GM18873 (cell line): Measurements from ENCODE around the gene ZNF526.

ENCODE experiments used
- ATAC-seq: cut with Tn5 transposase; IDR thresholded peaks from one replicate; pipeline ENCODE4 v1.9.1; 2021; ENCODE audit warnings: mild to moderate bottlenecking, moderate library complexity, moderate number of reproducible peaks; ENCODE audit not compliant: unreplicated experiment, low FRiP score

The ZNF526 gene

DNA sequence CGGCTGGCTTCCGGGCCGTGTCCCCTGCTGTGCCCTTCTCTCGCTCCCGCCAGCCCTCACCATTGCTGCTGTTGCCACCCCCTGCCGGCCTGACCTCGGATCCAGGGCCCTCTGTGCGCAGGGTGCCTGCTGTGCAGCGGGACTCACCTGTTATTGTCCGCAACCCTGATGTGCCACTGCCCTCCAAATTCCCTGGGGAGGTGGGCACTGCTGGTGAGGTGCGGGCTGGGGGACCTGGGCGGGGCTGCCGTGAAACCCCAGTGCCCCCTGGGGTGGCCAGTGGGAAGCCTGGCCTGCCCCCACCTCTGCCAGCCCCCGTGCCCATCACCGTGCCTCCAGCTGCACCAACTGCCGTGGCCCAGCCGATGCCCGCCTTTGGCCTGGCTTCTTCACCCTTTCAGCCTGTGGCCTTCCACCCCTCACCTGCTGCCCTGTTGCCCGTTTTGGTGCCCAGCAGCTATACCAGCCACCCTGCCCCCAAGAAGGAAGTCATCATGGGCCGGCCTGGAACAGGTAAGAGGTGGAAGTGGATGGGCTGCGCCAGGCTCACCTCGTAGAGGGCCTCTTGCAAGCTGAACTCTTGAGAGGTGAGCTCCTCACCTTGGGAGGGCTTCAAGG is 54.1 kb downstream of the ZNF526 start:
- ATAC-seq = no peak

- no peak for ATAC-seq
Measured at GRCh38 chr19:42275103-42275502, 55.0 kb downstream of the ZNF526 start.

GRCh38 chr19:42275517-42275916 is 55.4 kb downstream of the ZNF526 start:
- ATAC-seq = no peak

GRCh38 chr19:42276284-42276683 is 56.2 kb downstream of the ZNF526 start:
- ATAC-seq = no peak

GRCh38 chr19:42276821-42277220 is 56.7 kb downstream of the ZNF526 start:
- no peak for ATAC-seq
